G401.6 (cell line): ENCODE measurements around the gene PPP4R1.

Source experiments
- FAIRE-seq: peaks from 2 replicates; lab custom pipeline; 2012; peaks lifted over from hg19 to GRCh38; lab: Jason Lieb, UNC

PPP4R1 gene

GRCh38 chr18:9547782-9548181 is 66.6 kb downstream of the PPP4R1 start:
- FAIRE-seq, result no peak

- FAIRE-seq, result no peak
Measured at GRCh38 chr18:9546468-9546867, 67.9 kb downstream of the PPP4R1 start.

DNA sequence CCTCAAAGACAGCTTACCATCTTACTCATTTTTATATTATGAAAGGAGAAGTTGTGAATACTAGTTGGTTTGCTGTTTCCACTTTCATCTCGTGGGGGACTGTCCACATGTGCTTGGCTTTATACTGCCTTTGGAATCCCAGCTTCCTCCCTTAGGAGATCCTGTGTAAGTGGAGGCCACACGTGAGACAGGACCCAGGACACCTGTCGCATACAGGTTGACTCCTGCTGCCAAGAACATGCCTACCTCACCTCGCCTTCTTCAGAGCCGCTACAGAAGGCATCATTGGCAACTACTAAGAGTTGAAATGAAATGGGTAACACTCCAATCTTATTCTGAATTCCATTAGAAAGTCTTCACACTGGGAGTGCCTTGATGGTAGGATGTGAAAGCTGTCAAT is 69.3 kb downstream of the PPP4R1 start:
- no peak for FAIRE-seq

GRCh38 chr18:9542924-9543323 is 71.4 kb downstream of the PPP4R1 start:
- FAIRE-seq, result no peak

- no peak for FAIRE-seq
Measured at GRCh38 chr18:9539938-9540337, 74.4 kb downstream of the PPP4R1 start.

DNA sequence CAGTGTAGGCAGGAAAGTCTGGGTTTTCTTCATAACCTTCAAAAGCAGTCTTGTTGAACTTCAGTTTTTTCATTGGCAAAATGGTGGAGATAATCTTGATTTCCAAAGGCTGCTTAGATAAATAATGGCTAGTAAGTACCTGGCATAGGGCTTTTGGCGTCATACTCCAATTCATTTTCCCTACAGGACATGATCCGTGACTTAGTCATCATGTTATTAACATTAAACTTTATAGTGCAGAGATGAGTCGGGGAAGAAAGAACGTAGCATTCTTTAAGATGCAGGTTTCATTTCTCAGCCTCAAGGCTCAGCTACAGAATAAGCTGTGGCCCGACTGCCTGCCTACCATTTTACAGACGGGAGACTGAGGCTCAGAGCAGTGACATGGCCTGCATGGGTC is 75.1 kb downstream of the PPP4R1 start:
- FAIRE-seq, result no peak

- FAIRE-seq, result no peak
Measured at GRCh38 chr18:9537677-9538076, 76.7 kb downstream of the PPP4R1 start.

GRCh38 chr18:9536354-9537152 is 77.8 kb downstream of the PPP4R1 start:
- FAIRE-seq, result no peak

GRCh38 chr18:9535430-9535991 is 78.8 kb downstream of the PPP4R1 start:
- no peak for FAIRE-seq

GRCh38 chr18:9534844-9535243 is 79.5 kb downstream of the PPP4R1 start:
- FAIRE-seq, result no peak

DNA sequence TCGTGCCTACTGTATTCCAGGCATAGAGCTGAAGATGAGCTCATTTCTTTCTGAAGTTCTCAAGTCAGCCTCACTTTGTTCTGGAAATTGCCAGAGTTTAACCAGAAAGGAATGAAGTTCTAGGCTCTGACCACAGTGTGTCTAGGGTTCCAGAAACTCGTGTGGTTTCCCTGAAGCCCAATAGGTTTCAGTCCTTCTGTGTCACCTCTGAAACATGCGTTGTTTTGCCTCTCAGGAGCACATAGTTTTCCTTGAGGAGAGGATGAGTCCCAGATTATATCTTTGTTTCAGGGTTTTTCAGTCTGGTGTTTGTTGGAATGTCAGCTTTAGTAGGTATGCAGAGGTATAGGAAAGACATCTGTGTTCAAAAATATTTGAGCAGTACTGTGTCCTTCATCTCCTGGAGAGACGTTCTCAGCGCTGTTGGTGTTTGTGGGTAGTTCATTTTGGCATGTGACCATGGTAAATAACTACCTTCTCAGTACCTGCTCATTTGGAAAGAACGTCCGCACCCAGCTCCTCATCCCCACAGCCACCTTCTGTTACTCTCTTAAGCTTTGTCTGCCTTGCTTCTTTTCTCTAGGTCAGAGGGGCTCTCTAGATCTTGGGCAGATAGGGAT is 82.5 kb downstream of the PPP4R1 start:
- FAIRE-seq, result no peak

DNA sequence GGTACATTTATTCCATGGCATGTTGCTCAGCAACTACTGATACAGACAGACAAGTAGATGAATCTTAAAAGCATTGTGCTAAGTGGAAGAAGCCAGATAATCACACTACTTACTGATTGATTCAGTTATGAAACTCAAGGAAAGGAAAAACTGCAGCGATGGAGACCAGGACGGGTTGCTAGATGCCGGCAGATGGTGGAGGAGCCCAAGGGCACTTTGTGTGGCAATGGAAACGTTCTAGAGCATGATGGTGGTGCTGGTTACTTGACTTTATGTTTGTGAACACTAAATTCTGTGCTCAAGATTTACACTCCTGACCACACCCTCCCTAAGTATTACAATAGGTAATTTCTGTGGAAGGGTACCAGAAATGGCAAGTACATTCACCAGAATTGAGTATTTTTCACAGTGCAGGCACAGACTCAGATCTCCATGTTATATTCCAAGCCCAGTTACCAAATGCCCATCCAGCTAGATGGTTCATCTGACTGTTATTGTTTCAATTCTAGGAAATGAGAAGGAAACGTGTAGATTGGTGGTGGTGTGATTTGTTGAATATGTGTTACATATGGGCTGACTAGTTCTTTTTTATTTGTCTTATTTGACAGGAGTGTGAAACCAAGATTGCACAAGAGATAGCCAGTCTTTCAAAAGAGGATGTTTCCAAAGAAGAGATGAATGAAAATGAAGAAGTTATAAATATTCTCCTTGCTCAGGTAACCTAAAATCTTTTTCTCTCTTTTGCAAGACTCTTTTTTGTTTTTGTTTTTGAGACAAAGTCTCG is 83.9 kb downstream of the PPP4R1 start:
- FAIRE-seq, result no peak

GRCh38 chr18:9526458-9526857 is 87.9 kb downstream of the PPP4R1 start:
- FAIRE-seq, result no peak

DNA sequence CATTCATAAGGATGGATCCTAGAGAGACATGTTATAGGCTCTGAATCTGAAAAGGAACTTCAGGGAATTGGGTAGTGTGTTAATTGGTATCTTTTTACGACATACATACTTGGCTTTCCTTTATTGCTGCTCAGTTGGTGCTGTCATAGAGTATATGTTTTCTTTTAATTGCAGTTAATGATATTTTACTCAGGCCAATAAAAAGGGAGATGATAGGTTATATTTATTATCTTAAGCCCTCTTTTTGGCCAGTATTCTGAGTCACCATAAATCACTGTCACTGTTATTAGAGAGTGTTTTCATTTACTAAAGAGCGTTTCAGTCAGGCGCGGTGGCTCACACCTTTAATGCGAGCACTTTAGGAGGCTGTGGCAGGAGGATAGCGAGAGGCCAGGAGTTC is 91.4 kb downstream of the PPP4R1 start:
- FAIRE-seq, result no peak

GRCh38 chr18:9521770-9522169 is 92.6 kb downstream of the PPP4R1 start:
- no peak for FAIRE-seq

GRCh38 chr18:9520666-9521065 is 93.7 kb downstream of the PPP4R1 start:
- FAIRE-seq, result no peak

GRCh38 chr18:9519399-9519798 is 95.0 kb downstream of the PPP4R1 start:
- no peak for FAIRE-seq

- no peak for FAIRE-seq
Measured at GRCh38 chr18:9517869-9518268, 96.5 kb downstream of the PPP4R1 start.

DNA sequence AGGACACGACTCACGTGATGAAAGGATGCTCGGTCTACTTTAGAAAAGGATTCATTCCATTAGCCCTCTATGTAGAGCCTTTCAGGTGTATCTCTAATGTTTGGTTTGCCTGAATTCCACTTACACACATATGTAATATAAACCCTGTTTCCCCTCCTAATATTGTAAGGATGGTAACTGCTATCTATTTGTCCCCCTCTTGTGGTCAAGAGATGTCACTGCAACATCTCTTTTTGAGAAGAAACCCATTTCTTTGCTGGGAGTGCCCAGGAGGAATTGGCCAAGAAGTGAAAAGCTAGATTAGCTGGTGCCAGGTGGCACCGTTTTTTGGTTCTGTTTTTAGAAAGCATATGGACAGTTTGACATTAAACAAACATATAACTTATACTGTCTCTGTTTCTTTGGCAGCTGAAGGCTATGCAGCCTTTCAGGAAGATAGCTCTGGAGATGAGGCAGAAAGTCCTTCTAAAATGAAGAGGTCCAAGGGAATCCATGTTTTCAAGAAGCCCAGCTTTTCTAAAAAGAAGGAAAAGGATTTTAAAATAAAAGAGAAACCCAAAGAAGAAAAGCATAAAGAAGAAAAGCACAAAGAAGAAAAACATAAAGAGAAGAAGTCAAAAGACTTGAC is 97.8 kb downstream of the PPP4R1 start:
- peak; percentile 79 for FAIRE-seq

GRCh38 chr18:9513971-9514512 is 100.3 kb downstream of the PPP4R1 start:
- no peak for FAIRE-seq

- no peak for FAIRE-seq
Measured at GRCh38 chr18:9508446-9509025, 105.8 kb downstream of the PPP4R1 start.
